Smooth muscle cell (in vitro differentiated cells): ENCODE measurements around the gene METTL25B. TPM values are rescaled to one million over a fixed set of nuclear protein-coding genes. Genes with fewer than 3 reads are reported as not detected.

Source experiments
- DNase-seq: peaks from one replicate; lab custom pipeline; 2025; ENCODE audit not compliant: unreplicated experiment; lab: John Stamatoyannopoulos, UW
- H2AFZ ChIP-seq: fragments of 200-600 bp; sonication (generic); 2 replicates; pipeline ENCODE4 v1.6.0; 2016; ENCODE audit warnings: antibody characterized with exemption, low read depth, mild to moderate bottlenecking
- H3F3A ChIP-seq: fragments of 200-600 bp; sonication (generic); 2 replicates; pipeline ENCODE4 v1.6.0; 2017; ENCODE audit warnings: antibody characterized with exemption, low read depth
- H3K27ac ChIP-seq: fragments of 200-600 bp; sonication (generic); 2 replicates; pipeline ENCODE4 v1.5.1; 2016; ENCODE audit warnings: low read depth, mild to moderate bottlenecking
- H3K27me3 ChIP-seq: fragments of 200-600 bp; sonication (generic); 2 replicates; pipeline ENCODE4 v1.6.1; 2016; ENCODE audit warnings: low read depth, mild to moderate bottlenecking
- H3K36me3 ChIP-seq: fragments of 200-600 bp; sonication (generic); 2 replicates; pipeline ENCODE4 v1.5.1; 2016; ENCODE audit warnings: low read depth
- H3K4me1 ChIP-seq: fragments of 200-600 bp; sonication (generic); 2 replicates; pipeline ENCODE4 v1.5.1; 2016; ENCODE audit warnings: low read depth
- H3K4me2 ChIP-seq: fragments of 200-600 bp; sonication (generic); 2 replicates; pipeline ENCODE4 v1.6.0; 2016; ENCODE audit warnings: mild to moderate bottlenecking
- H3K4me3 ChIP-seq: fragments of 200-600 bp; sonication (generic); 2 replicates; pipeline ENCODE4 v1.5.1; 2016; ENCODE audit warnings: mild to moderate bottlenecking
- H3K79me2 ChIP-seq: fragments of 200-600 bp; sonication (generic); 2 replicates; pipeline ENCODE4 v1.6.0; 2016; ENCODE audit warnings: low read depth, mild to moderate bottlenecking
- H3K9ac ChIP-seq: fragments of 200-600 bp; sonication (generic); 2 replicates; pipeline ENCODE4 v1.6.0; 2016; ENCODE audit warnings: low read depth
- H3K9me3 ChIP-seq: fragments of 200-600 bp; sonication (generic); replicated peaks from 2 replicates; pipeline ENCODE4 v1.5.1; 2016; ENCODE audit warnings: low read depth
- H4K20me1 ChIP-seq: fragments of 200-600 bp; sonication (generic); 2 replicates; pipeline ENCODE4 v1.6.0; 2016; ENCODE audit warnings: low read depth
- CTCF ChIP-seq: fragments of 200-600 bp; sonication (generic); IDR thresholded peaks from 2 replicates; pipeline ENCODE4 v1.5.1; 2017; ENCODE audit warnings: borderline replicate concordance, mild to moderate bottlenecking, antibody characterized with exemption; ENCODE audit not compliant: insufficient read depth, poor library complexity, severe bottlenecking
- WGBS: methylation state at CpG from one replicate; pipeline ENCODE4 v1.1.7; 2016; ENCODE audit warnings: low lambda C conversion rate; 5-methylcytosine and 5-hydroxymethylcytosine counted together
- polyA plus RNA-seq: library from polyadenylated mRNA; unstranded; fragments of >200 nt; fragmentation: Nextera tagmentation; extraction: Ambion mirVana; gene quantifications from 2 replicates; pipeline ENCODE4 v1.2.1, GENCODE V29; 2016
- total RNA-seq: library from RNA; depleted of rRNA; stranded (reverse); fragments of >200 nt; gene quantifications from 2 replicates; pipeline ENCODE4 v1.2.3, GENCODE V29; 2014

Gene METTL25B
- total and polyA plus RNA-seq, 2 experiments from 2014 or later: 11.0 to 17.5 TPM

- no peaks in the 10 kb centered on the region for H3K9me3 ChIP-seq
- H2AFZ ChIP-seq: no peak overlapping the region
- 62% methylated on average over 8 of the region's 8 CpGs for WGBS
- H3K4me2 ChIP-seq: peak overlapping the region; percentile 97
- H3K79me2 ChIP-seq: peaks cover 66% of the 10 kb centered on the region
- TF ChIP-seq CTCF: no peak
- no peaks in the 10 kb centered on the region for H3K27me3 ChIP-seq
- no peak for DNase-seq
- H3K36me3 ChIP-seq: no peaks in the 10 kb centered on the region
- H3K27ac ChIP-seq: peak overlapping the region; percentile 100
- peak overlapping the region; percentile 100 for H3K9ac ChIP-seq
- peaks cover 50% of the 10 kb centered on the region for H3K4me1 ChIP-seq
- no peaks in the 10 kb centered on the region for H4K20me1 ChIP-seq
- peaks cover 6% of the 10 kb centered on the region for H3F3A ChIP-seq
- H3K4me3 ChIP-seq: peak overlapping the region; percentile 75
Measured at GRCh38 chr1:156749419-156750118, 21.3 kb downstream of the METTL25B start.

DNA sequence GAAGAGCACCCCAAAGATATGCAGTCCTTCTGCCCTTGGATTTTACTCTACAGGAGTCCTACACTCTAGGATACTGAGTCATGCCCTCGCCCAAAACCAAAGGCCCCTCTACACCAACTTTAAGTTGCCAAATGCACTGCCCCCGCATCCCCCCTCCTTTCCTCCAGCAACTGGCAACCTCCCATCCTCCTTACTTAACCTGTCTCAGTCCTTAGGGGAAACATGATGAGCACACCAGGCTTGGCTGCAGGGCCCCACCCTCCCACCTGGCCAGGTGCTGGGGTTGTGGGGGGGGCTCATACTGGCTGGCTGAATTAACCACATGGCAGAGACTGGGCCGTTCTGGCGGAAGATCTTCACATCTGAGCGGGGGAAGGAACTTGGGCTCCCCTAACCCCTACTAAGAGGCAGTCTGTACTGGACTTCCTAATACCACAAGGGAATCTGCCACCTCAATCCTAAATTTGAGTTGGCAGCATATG is 22.0 kb downstream of the METTL25B start:
- Histone ChIP-seq H3K9me3 (no peaks in the 10 kb centered on the region), H3F3A (peaks cover 6% of the 10 kb centered on the region), H3K27ac (peak overlapping the region; percentile 100), H3K4me3 (peak overlapping the region; percentile 75), H3K79me2 (peaks cover 60% of the 10 kb centered on the region), H3K9ac (peak overlapping the region; percentile 100), H3K4me1 (peaks cover 50% of the 10 kb centered on the region), H4K20me1 (no peaks in the 10 kb centered on the region), H3K36me3 (no peaks in the 10 kb centered on the region), H2AFZ (peak overlapping the region; percentile 34), H3K27me3 (no peaks in the 10 kb centered on the region), H3K4me2 (peak overlapping the region; percentile 97)
- TF ChIP-seq CTCF: no peak
- no peak for DNase-seq
- WGBS: 8% methylated on average over 5 of the region's 5 CpGs

DNA sequence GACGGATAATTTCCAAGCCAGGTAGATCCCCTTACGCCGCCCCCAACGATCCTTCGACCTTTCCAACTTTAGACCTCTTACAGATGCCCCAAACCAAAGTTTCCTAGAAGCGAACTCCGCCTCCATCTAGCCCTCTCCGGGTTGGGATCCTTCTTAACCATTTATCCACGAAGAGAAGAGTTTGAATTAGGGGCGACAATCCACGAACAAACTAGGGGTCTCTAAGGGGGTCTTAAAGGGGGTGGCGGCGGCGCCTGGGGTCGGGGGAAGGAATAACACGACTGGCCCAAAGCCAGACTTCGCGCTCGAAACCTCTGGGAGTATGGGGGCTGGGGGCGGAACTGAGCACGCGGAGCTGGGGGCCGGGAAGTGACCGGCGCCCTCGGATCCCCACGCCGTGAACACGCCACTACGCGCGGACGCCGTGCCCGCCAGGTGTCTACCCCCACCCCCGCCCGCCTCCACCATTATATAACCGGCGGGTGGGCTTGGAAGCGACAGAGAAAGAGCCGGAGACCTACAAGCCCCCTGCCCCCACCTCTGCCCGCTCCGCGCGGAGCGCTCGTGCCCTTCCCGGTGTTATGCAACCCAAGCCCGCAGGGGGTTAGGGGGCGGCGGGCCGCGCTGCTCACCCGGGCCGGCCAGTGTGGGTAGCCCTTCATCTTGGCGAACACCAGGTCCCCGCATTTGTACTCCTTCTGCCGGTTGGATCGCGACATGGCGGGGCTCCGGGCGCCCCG is 22.6 kb downstream of the METTL25B start:
- under 1% methylated on average over 53 of the region's 64 CpGs for WGBS
- Histone ChIP-seq H2AFZ (peak overlapping the region; percentile 34), H3K9me3 (no peaks in the 10 kb centered on the region), H4K20me1 (no peaks in the 10 kb centered on the region), H3K27me3 (no peaks in the 10 kb centered on the region), H3K36me3 (no peaks in the 10 kb centered on the region), H3K4me3 (peak overlapping the region; percentile 75), H3F3A (peaks cover 6% of the 10 kb centered on the region), H3K4me2 (peak overlapping the region; percentile 97), H3K9ac (peak overlapping the region; percentile 100), H3K79me2 (peaks cover 53% of the 10 kb centered on the region), H3K27ac (peak overlapping the region; percentile 100), H3K4me1 (peaks cover 46% of the 10 kb centered on the region)
- TF ChIP-seq CTCF: no peak
- DNase-seq: peak; percentile 47
